Measurements from ENCODE around the gene LYPD6B. TPM values are rescaled to one million over a fixed set of nuclear protein-coding genes. Genes with fewer than 3 reads are reported as not detected.

The LYPD6B gene
- total and polyA plus RNA-seq, 7 donors = not detected

GRCh38 chr2:149029307-149029965 is 9.1 kb upstream of the LYPD6B start:
- intact Hi-C loops (cut with DNase I) = loop anchor here in 1 of 2 donors (10.0 kb wide), 1 partner anchor 275 kb away; no protein-coding TSS in a partner anchor
- H3K27me3 ChIP-seq (ENCODE audit: insufficient read depth in 3 of 3, low read length in 2 of 3) = peaks cover 0 to 4% (median 3%) of the 10 kb centered on the region in 3 donors
- DNase-seq (no peak), ATAC-seq (no peak)
- H3K4me1 ChIP-seq = no peaks in the 10 kb centered on the region
- no peaks in the 10 kb centered on the region for H3K9me3 ChIP-seq
- WGBS, 3 donors = 67 to 68% (median 67%) methylated on average over 11 of the region's 11 CpGs
- H3K4me3 ChIP-seq = no peak overlapping the region
- H3K36me3 ChIP-seq (ENCODE audit: insufficient read depth in 1 of 2, low read depth in 1 of 2) = no peaks in the 10 kb centered on the region
- TF ChIP-seq CTCF (IDR thresholded peaks at IDR 0.05) = no peak
- no peak overlapping the region for H3K27ac ChIP-seq

GRCh38 chr2:149031396-149031795 is 7.1 kb upstream of the LYPD6B start:
- intact Hi-C loops (cut with DNase I) = no loop called here
- no peaks in the 10 kb centered on the region for H3K9me3 ChIP-seq
- 96 to 98% (median 97%) methylated on average over 4 of the region's 4 CpGs for WGBS, 3 donors
- H3K36me3 ChIP-seq (ENCODE audit: insufficient read depth in 1 of 2, low read depth in 1 of 2) = no peaks in the 10 kb centered on the region
- H3K27ac ChIP-seq = no peak overlapping the region
- H3K4me3 ChIP-seq = no peak overlapping the region
- TF ChIP-seq CTCF (IDR thresholded peaks at IDR 0.05) = no peak
- ATAC-seq = no peak
- no peaks in the 10 kb centered on the region for H3K4me1 ChIP-seq
- no peak for DNase-seq
- H3K27me3 ChIP-seq (ENCODE audit: insufficient read depth in 3 of 3, low read length in 2 of 3) = peaks cover 0 to 17% (median 3%) of the 10 kb centered on the region in 3 donors

GRCh38 chr2:149033716-149034115 is 4.8 kb upstream of the LYPD6B start:
- Histone ChIP-seq H3K4me3 (no peak overlapping the region), H3K4me1 (no peaks in the 10 kb centered on the region), H3K36me3 (ENCODE audit: insufficient read depth in 1 of 2, low read depth in 1 of 2) (no peaks in the 10 kb centered on the region), H3K27ac (no peak overlapping the region), H3K9me3 (no peaks in the 10 kb centered on the region), H3K27me3 (ENCODE audit: insufficient read depth in 3 of 3, low read length in 2 of 3) (peaks cover 0 to 37% (median 11%) of the 10 kb centered on the region in 3 donors)
- intact Hi-C loops (cut with DNase I) = no loop called here
- no peak for TF ChIP-seq CTCF (IDR thresholded peaks at IDR 0.05)
- WGBS, 3 donors = 55 to 70% (median 56%) methylated on average over 8 of the region's 8 CpGs
- DNase-seq = no peak
- no peak for ATAC-seq

GRCh38 chr2:149034406-149034805 is 4.1 kb upstream of the LYPD6B start:
- TF ChIP-seq CTCF (IDR thresholded peaks at IDR 0.05) = no peak
- Histone ChIP-seq H3K4me1 (no peaks in the 10 kb centered on the region), H3K9me3 (no peaks in the 10 kb centered on the region), H3K27me3 (ENCODE audit: insufficient read depth in 3 of 3, low read length in 2 of 3) (peaks cover 0 to 44% (median 14%) of the 10 kb centered on the region in 3 donors), H3K4me3 (no peak overlapping the region), H3K36me3 (ENCODE audit: insufficient read depth in 1 of 2, low read depth in 1 of 2) (no peaks in the 10 kb centered on the region), H3K27ac (no peak overlapping the region)
- no peak for DNase-seq
- 66 to 74% (median 71%) methylated on average over 6 of the region's 6 CpGs for WGBS, 3 donors
- no peak for ATAC-seq
- intact Hi-C loops (cut with DNase I) = no loop called here
